Superior temporal gyrus (tissue), 1 donor: ENCODE measurements around the gene POLA1.

Experiments
- DNase-seq: peaks from one replicate; pipeline ENCODE4 v3.0.0-alpha.2; 2016; ENCODE audit errors: extremely low spot score

POLA1 gene

DNA sequence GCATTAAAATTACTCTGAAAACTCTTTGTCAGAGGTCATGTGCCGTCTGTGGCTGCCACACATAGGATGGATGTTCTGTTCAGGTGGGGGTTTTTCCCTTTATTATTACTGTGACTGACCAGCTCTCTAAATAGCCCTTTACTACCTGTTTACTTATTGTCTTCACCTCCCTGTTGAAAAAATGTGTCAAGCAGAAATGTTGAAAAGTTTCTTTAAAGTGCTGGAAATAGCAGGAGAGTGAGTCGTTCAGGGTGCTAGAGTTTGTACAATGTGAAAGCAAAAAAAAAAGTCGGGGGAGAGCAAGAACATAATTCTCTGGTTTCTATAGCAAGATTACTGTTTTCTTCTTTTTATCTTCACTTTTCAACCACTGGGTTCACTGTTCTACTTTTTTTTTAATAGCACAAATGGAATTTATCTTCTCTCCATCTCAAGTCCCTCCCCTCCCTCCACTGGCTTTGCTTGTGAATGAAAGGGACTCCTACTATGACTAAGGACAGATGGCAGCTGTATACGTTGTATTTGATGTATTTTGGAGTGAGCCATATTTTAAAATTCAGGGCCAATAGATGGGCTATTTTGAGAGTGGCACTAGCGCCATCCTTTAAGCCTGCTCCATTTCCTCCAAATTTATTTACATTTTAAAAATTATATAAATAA is 288.7 kb downstream of the POLA1 start:
- no peak for DNase-seq

DNA sequence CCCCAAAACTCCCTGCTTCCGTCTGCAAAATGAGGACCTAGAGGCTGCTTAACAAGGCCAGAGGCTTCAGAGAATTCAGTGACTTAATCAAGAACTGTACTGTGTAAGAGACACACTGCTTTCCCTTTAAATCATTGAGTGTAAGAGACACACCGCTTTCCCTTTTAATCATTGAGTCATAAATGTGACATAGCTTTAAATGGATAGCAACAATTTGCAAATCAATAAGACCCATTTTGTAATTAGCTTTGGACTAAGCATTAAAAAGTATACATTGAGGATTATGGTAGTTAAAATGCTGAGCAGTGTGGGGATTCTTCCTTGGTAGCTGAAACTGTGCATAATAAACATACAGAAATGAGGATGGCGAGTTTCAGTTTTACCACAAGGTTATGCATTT is 290.2 kb downstream of the POLA1 start:
- no peak for DNase-seq

DNA sequence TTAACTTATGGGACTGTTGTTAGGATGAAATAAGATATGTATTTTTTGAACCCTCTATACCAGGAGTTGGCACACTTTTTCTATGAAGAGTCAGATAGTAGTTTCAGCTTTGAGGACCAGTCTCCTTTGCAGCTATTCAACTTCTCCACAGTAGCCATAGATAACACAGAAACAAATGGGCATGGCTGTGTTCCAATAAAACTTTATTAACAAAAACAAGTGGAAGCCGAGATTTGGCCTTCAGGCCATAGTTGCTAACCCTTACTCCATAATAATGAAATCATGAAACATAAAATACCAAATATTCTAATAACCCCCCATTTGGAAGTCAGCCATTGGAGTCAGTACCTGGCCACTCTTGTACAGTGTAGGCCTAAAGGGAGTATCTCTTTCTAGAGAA is 291.4 kb downstream of the POLA1 start:
- no peak for DNase-seq

DNA sequence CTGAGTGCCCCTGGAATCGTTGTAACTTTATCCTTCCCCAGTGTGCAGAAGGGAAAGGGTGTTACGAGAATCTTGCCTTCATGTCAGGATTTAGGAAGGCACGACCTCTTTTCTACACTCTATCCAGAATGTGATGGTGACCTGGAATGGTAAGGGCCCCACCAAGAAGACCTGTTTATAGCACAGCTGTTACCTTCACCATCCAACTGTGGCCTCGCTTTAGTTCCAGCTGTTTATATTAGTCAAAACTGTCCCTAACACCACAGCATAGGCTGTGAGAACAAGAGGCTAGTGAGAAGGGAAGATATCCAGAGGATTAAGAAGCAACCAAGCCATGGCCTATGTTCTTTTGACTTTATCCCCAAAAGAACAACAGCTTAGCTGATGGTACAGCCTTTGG is 294.0 kb downstream of the POLA1 start:
- no peak for DNase-seq

DNA sequence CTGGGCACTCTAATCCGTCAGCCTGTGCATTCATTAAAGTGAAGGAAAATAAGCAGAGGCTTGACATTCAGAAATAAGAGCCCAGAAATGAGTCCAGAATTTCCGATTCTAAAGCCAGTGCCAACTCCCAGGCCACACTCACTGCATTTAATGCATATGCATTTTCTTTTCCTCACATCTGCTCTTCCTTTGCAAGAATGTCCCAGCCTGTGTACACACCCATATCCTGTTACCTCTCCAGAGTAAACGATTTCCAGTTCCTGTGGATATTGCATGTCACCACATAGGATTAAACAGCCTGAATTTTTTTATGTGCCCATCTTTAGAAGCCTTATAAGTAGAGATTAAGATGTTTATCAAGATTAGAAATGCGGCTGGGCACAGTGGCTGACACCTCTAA is 294.6 kb downstream of the POLA1 start:
- DNase-seq, result no peak

DNA sequence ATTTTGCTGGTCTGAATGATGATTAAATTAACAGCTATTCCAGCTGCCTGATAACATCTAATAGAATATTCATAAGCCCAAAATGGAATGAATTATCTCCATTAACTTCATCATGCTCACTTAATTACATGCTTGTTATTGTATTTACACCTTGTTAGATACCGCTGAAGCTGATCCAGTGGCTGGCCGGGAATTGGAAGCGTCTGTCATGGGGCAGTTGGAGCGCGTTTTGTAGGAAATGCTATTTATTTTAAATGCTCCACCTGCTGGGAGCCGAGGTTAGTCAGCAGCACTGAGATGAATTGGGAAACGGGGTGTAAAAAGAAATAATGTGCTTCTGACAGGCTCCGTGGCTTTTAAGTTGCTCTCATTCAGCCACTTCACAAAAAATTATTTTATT is 296.8 kb downstream of the POLA1 start:
- DNase-seq, result no peak

DNA sequence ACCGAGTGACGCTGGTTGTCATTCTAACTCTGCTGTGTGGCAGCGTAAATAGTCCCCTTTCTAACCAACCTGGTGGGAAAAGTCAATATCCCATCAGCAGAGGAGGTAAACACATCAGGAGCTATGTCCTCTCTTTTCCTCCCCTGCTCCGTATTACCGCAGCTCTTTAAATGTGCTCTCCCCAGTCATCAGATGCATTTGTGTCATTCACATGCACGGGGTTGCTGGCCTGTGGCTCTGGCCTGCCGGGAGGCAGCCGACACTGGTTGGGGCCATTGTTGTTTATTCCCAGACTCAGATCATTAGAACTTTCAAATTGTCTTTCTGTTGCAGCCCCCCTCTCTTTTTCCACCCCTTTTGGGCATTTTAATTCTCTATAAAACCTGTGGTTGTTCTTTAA is 300.2 kb downstream of the POLA1 start:
- no peak for DNase-seq

DNA sequence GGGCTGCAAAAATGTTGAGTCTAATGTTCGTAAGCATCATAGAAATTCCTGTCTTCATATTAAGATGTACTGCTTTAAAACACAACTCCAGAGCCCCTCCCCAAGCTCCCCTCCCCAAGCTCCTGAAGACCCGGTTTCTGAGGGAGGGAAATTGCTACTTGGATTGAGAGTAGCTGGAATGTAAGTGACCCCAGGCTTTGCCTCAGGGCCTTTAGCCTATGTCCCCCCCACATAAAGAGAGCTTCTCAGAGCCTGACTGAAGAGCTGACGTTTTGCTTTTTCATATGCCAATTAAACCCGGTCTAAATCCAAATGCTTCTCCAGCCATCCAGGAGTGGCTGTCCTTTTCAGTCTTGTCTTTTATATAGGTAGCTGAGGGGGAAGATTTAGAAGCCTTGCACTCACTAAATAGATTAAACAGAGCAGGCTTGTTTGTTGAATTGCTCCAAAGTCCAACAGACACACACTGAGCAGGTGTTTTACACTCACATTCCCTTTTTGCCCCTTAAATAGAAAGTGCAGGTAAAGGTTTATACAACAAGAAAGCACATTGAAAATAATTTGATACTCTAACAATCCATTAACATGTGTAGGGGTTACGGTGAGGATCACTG is 302.5 kb downstream of the POLA1 start:
- no peak for DNase-seq

DNA sequence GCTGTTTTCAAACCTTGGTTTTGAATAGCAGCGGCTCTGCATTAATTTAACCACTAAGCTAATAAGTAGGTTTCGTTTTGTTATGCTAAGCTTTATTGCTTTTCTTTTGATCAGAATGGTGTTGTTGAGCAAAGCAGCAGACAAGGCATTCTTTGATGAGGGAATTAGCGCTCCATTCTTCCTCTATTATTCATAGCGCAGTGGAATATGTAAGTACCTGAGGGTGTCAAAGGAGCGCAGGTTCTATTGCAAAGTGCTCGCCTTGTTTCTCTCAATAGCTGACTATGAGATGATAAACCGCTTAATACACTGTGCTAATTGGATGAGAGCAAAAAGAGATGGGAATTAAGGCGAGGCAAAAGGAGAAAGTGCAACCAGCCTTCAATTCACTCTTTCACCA is 305.8 kb downstream of the POLA1 start:
- DNase-seq, result no peak

DNA sequence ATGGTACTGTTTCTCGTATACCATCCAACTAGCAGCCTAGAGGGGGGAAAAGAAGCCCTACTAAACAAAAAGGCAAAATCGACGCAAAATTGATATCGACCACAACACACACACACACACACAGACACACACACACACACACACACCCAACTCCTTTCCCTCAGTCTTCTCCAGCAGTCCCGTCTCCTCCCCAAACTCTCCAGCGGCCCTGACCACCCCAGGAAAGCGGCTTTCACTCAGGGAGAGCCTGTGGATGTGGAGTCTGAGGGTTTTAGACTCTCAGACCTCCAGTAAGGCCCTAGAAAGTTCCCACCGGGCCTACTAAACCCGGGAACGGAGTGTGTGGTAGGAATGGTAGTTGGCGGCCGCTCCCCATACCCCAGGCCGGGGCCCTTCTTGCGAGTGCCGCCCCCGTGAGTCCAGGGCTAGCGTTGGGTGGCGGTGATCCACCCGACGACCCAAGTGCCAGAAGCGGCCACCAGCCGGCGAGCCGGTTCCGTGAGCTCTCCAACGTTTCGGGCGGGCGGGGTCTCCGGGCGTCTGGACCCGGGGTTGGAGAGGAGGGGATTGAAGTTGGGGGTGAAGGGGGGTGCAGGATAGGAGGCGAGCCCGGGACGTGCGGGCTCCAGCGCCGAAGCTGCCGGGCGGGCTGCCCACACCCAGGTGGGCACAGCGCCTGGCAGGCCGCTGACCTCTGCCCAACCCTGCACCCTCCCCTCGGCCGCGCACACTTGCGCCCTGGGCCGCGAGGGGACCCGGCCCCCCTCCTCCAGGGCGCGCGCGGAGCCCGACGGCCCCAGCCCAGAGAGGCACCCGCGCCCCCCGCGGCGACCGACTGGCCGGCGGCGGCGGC is 308.3 kb downstream of the POLA1 start:
- DNase-seq, result no peak

DNA sequence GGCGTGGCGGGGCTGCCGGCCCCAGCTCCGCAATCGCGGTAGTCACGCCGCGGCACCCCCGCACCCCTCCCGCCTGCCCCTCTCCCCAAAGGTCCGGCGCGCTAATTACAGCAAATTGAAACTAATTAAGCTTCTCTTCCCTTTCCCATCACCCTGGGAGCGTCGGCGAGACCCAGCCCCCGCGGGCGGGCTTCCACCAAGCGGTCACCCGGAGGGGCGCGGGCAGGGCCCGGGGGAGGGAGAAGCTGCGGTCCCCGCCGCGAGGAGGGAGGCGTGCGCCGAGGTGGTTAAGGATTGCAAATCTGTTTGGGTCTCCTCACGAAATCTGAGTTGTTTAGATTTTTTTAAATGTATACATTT is 308.9 kb downstream of the POLA1 start:
- DNase-seq, result no peak

DNA sequence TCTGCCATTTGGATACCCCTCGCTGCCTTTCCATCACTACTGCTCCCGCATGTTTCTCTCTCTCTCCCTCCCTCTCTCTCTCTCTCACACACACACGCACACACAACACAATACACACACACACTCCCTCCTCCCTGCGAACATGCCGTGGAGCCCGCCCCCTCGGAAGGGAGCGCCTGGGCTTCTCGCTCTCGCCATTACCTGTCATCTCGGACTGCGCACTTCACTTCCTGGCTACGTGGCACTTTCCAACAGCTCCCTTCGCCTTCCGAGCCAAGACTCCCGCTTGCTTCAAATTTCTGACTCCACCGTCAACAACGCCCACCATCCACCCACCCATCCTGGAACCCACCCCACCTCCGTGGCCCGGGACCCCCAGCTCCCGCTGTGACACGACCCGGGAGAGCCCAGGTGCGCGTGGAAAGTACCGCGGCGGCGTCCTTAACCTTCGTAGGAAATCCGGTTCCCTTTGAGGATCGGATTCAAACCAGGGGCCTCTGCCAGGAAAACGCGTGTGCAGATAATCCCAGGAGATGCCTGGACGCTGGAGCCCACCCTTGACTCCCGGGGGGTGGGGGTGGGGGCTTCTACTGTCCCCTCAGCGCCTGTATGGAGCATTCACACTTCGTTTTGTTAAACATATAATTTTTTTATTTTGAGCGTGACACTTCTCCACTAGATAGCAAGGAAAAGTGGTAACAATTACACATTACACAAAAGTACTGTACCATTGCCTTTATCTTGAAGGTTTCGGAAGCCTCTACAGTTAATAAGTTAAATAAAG is 309.5 kb downstream of the POLA1 start:
- DNase-seq, result no peak

DNA sequence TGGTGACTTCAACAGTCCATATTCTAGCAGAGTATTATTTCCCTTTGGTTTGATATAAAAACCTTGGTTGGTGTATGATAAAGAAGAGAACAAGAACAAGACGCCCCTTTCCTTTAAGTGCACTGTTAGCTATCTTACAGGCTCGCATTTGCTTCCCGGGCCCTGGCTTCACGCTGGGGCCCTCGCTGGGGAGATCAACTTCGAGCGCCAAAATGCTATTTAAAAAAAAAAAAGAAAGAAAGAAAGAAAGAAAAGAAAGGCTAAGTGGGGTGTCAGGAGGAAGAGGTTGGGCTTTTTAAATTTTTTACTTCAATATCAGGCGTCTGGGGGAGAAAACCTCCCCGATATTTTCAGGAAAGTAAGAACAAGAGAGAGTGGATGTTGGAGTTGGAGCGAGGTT is 310.3 kb downstream of the POLA1 start:
- DNase-seq, result no peak

DNA sequence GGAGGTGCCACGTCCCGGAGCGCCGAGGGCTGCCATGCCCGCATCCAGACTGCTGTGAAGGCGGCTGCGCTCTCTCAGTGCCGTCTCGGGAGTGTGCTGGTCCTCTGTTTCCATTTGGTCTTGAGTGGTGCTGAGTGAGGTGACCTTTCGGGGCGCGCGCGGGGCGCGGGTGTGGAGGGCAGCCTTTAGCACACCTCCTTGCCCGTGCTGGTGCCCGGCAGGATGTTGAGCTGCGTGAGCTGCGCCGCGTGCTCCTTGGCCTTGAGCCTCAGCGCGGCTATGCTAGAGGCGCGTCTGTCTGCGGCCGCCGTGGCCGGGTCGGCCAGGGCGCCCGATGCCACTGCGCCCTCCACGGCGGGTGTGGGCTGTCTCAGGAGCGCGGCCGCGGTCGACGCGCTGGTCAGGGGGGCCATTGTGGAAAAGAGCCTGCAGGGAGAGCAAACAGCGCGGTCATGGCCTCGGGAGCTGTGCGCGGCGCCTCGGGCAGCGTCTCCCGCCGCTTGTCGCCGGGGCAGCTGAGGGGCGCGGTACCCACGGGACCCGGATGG is 310.8 kb downstream of the POLA1 start:
- DNase-seq, result no peak

DNA sequence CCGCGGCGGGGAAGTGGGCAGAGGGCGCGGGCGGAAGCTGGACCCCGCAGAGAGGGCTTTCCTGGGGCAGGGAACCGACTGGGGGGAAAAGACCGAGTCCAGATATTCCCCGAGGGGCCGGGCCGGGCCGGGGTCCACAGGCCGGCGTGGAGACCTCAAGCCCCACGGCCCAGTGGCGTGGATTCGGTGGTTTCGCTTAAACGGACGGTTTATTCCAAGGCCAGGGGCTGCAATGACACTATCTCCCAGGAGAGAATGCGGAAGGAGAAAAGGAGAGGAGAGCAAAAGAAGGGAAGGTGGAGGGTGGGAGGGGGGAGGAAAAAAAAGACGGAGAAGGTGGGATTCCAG is 311.3 kb downstream of the POLA1 start:
- no peak for DNase-seq

DNA sequence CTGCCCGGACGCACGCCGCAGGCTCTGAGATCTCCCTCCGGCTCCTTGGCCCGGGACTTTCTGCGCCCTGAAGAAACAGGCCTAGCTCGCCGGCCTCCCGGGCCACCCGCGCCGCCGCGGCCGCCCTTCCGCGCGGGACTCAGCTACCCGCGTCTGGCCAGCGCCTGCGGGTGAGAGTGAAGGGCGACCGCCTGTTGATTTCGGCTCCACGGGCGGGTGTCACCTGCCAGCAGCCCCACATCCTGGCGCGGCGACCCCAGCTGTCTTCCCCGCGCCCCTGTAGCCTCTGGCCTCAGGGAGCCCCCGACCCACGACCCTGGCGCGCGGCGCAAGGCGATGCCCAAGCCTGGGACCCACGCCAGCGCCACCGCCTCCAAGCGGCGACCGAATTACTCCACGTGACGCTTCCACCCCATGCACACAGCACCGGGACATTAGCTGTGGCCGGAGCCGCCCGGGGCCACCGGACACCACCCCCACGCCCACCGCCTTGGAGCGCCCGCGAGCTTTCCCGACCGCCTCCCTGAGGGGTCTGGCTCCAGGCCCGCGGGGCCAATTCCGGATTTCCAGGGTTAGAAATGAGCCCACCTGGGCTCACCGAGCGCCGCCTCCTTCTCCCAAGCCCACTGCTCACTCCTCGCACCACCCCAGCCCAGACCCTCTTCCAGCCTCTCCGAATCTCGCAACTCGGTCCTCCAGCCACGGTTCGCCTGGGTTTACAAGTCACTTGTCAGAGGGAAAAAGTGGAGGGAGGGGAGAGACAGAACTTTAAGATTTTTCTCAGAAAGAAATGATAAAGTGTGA is 311.9 kb downstream of the POLA1 start:
- DNase-seq, result no peak

DNA sequence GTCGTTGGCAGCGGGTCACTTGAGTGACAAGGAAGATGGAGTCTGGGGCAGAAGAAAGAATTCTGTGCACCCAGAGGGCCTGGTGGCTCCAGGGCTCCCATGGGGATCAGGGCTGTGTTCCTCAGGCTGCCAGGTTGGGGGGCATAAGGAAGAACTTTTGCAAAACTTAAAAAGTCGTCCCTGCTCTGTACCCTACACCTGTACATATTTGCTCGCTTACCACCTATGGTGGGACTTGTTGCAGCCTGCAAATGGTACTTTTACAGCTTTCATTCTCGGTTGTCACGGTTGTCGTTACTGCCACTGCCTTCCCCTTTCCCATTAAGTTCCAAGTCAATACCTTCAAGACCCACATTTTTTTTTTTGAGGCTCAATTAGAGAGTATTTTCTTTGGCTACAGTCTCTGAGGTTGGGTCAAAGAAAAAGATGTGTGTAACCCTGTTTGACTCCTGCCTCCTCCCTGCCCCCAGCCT is 312.9 kb downstream of the POLA1 start:
- DNase-seq, result no peak

DNA sequence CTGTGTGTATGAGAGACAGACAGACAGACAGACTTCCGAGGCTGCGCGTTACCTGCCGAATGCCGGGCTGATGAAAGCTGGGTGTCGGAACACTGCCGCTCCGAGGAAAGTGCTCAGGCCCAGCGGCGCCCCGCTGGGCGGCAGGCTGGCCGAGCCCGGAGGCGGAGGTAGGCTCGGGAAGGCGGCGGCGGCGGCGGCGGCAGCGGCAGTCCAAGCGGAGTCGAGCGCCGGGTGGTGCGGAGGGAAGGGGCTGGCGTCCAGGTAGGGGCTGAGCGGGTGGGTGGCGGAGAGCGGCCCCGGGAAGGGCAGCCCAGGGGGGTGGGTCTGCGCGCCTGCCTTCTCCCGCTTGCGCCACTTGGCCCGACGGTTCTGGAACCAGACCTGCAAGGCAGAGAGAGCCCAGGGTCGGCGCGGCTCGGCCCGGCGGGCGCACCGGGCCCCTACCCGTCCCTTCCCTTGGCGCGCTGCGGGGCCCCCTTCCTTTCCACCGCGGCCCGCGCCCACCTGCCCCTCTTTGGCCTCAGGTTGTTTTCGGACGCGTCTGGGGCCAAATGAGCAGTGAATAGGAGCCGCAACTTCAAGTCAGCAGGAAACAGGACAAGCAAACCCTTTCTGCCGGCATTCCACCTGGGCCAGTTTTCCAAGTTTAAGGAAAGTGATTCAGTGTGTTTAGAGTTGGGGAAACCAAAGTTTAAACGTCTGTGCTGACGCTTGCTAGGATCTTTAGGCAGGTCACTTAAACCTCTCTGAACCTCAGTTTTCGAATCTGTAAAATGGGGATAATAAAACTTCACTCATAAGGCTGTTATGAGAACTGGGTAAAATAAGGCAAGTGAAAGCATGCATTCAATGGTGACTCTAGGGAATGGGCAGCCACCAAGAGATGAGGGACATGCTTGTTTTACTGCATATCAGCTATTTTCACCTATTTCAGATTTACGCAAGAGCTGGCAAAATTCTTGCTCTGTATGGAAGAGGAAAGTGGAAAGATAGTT is 313.6 kb downstream of the POLA1 start:
- no peak for DNase-seq

DNA sequence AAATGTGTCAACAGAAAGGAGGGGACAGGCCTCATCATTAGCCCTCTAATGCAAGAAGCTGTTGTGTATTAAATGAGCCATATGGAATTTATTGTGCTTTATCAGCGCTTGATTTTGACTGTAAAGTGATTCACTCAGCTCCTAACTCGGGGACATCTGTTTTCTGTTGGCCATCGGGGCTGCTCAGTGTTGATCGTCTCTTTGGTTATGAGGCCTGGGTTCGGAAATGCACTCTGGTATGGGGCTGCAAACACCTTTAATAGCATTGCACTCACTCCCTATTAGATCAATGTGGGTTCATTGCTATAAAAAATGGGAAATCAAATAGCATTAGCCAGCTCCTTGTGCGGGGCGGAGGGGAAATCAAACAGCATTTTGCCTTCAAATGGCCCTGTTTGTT is 315.7 kb downstream of the POLA1 start:
- no peak for DNase-seq
